SHP77 treated with DMSO at 0.1 percent for 48 hours (cell line): Measurements from ENCODE around the gene CNPY1.

Experiments
- DNase-seq: peaks from one replicate; lab custom pipeline; 2025; lab: John Stamatoyannopoulos, UW

Gene CNPY1

DNA sequence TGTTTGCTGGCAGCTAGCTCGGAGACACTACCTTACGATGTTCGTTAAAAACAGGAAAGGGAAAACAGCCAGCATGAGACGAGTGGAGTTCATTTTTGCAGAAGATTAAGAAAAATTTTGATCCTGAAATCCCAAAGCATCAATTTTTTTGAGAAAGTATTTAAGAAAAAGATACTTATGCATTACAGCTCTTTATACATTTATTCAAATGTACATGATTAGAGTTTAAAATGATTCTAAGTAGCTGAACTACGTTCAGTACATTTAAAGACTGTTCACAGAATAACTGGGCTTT lies 34.7 kb downstream of the CNPY1 start:
- no peak for DNase-seq

DNA sequence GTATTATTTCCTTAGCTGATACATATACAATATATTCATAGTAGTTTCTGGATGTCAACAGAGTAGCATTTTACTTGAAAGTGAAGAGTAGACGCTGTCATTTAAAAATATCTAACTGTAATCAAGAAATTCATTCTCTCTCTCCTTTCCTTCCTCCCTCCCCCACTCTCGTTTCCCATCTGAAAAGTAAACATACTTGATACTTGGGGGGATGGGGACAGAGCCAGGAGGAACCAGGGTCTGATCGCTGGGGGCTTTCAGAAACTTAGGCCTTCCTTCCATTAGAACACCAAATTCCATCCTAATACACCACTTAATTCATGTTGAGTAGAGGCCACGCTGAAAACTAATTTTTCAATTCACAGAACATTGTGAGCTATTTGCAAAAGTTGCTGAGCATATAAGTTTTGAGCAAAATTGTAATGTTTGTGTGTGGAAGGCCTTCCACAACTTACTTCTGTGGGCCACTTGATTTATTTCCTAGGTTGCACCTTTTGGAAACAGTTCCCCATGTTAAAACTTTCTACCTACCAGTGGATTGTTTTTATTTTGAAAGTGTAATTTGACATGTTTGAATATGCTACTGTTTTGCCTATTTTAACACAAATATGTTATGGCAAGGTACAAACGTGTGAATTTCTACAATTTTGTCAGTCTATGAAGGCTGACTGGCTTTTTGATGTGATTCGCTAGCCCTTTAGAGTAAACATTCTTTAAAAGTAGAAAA lies 35.2 kb downstream of the CNPY1 start:
- DNase-seq, result no peak

DNA sequence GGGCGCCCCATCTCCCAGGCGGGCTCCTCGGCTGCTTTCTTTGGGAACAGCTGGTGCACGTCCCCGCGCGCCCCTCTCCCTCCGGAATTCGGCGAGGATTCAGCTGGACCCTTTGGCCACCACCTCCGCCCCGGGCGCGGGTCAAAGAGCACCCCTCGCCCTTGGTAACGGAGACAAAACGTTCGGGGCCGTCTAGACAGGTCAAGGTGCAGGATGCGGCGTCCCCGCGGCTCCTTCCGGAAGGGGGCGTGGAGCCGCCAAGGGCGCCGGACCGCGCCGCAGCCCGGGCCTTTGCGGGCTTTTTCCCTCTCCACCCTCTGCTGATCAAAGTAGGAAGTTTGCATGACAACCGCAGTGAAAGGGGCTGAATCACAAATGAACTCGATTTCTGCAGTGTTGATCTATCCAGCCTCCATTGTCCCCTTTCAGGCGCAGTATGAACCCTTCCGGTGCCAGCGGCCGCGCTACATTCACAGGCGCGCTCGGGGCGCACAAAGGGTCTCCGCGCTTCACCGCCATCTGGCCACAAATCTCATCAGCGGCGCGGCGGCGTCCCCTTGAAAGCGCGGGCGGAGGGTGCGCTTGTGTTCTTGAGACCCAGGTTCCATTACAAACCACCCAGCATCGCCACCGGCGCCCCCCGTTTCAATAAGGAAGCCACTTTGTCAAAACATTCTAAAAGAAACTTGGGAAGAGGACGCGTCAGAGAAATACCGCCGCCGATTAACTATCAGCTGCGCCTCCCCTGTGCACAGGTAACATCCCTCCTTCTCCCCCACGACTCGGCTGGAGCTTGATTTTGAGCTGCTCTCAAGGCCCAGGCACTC lies 36.4 kb downstream of the CNPY1 start:
- DNase-seq, result no peak

- no peak for DNase-seq
Observed at GRCh38 chr7:155509359-155509724, 37.0 kb downstream of the CNPY1 start.

GRCh38 chr7:155508376-155509358 lies 37.7 kb downstream of the CNPY1 start:
- DNase-seq, result no peak

- DNase-seq, result no peak
Observed at GRCh38 chr7:155507576-155507975, 38.8 kb downstream of the CNPY1 start.

DNA sequence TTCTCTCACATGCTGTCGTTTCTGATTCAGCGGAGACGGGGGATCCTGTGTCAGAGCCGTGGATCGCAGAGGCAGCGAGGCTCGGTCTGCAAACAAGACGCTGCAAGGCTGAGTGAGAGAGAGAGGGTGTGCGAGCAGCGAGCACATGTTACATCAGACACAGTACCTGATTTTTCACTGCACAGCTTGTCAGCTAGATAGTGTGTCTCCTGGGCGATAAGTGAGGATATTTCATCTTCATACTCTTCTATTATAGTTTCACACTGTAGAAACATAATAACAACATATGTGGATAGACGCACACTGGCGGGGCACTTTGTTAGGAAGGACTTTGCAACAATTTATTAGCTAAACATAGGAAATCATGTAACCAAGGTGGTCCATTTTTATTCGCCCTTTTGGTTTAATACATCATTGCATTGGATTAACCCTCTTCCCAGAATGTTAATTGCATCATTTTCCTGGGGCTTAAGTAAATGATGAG lies 39.5 kb downstream of the CNPY1 start:
- DNase-seq, result no peak

- no peak for DNase-seq
Observed at GRCh38 chr7:155505422-155505793, 41.0 kb downstream of the CNPY1 start.

DNA sequence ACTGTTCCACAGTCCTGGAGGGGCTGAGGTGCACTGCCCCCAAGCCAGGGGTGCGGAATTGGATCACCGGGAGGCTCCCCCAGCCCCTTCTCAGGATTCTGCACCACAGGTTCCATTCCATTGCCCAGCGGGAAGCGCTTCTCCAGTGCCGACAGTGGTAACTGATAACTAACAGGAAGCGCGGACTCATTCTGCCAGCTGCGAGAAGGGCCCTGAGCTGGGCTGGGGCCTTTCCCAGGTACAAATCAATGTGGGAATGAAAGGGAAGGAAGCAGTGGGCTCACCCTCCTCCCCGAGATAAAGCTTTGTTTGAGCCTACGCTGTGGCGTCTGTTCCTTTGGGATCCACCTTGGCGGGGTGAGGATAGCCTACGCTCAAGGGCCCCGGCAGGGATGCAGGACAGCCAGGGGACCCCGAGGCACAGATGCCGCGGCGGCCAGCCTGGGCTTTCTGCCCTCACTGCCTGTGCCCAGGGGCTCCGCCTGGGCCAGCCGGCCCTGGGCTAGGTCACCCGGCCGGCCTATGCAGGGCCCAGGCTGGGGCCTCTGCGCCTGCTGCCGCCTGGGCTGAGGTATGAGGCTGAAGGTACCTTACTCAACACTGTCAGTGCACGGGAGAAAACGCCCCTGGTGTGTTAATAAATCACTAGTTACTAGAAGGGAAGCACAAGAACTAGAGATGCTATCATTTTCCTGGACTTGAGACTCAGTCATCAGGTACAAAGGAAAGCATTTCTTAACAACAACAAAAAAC lies 49.0 kb downstream of the CNPY1 start:
- DNase-seq, result no peak

GRCh38 chr7:155496267-155497005 lies 49.9 kb downstream of the CNPY1 start:
- no peak for DNase-seq

DNA sequence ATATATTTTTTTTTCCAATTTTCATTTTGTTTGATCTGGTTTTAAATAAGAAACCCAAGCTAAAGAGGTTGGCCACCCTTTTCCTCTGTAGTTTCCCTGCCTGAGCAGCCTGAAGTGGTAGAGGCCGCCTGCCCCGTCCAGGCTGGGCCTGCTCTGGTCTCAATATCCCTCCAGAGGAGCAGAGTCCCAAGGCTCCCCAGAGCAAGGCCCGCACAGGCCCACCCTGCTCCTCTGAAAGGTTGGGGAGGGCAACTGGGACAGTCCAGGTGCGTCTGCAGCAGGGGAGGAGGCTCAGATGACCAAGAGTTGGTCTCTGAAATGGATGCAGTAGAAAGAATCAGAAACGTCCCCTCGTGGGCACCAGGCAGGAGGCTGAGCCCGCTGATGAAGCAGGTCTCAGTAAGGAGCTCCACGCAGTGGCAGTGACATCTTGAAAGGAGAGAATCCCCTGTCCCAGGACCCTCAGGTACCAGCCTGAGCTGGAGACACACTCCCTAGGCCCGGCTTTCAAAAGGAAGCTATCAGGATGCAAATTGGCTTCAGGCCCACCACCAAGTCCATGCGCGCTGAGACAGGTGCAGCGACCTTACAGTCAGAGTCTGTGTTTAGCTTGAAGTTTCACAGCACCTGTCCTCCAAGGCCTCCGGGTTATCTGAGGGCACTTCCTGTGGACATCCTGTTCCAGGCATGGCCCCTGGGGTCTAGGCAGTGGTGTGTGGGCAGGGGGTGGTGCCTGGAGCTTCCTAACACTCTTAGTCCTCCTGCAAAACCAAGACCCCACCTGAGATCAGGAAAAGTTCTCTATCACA lies 50.7 kb downstream of the CNPY1 start:
- DNase-seq, result no peak

DNA sequence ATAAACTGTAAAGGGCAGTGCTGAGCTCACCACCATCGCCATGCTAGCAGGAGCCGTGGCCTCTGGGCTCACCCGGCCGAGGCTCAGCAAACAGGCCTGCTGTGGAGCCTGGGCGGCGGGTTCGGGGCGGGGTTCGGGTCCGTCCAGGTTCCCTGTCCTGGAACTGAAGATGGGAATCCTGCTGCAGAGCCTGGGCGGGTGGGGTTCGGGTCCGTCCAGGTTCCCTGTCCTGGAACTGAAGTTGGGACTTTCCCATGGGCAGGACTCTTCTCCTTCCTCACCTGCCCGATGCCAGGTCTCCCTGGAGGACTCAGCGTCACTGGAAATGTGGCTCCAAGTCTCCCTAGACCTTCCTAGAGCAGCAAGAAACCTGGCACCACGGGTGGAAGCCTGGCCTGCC lies 51.8 kb downstream of the CNPY1 start:
- DNase-seq, result no peak

DNA sequence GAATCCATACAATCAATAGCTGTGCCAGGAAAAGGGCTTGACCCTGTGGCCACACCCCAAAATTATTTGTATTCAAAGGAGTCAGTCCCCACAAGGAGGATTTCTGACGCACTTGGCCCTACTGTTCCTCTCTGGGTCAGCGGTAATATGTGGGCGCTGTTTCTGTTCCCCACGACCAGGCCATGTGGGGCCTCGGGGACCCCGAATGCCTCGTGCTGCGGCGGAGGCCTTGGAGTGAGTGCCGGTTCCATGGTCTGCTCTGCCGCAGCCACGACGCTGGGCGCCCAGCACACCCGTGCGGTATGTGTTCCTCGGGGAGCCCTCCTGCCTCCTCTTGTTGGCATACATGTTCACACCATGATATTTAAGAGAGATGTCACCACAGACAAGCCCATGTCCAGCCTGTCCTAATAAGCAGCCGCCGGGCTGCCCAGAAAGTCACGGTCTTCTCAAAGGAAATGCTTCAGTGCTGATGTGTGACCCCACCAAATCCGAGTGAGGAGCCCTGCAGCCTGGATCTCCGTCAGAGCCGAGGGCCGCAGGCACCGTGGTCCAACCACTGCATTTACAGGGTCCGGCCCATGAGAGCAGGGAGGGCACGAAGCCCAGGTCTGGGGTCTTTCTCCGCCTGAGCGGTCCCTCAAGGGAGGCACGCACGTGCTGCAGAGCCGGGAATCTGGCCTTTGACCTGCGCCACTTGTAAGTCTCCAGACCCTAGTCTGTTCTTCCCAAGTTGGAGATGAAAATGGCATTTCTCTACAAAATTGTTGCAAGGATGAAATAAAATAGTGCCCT lies 52.4 kb downstream of the CNPY1 start:
- DNase-seq, result no peak

DNA sequence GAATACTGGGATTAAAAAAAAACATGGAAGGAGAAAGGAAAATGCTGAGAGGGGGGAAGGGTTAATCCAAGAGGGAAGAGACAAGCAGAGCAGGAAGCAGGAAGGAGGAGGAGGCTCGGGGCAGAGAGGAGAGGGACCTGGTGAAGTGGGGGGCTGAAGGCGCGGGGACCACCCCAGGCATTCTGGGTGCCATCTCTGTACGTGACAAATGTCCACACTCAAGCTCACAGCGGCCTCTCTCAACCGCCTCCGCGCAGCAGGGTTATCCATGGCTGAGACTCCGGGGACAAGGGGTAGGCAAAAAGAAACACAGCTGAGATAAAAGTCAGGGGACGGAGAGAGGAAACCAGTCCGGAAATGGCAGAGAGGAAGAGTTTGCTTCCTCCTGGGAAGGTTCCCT lies 54.5 kb downstream of the CNPY1 start:
- DNase-seq, result no peak

- DNase-seq, result no peak
Observed at GRCh38 chr7:155490697-155491628, 55.4 kb downstream of the CNPY1 start.

- DNase-seq, result no peak
Observed at GRCh38 chr7:155489862-155490696, 56.3 kb downstream of the CNPY1 start.

DNA sequence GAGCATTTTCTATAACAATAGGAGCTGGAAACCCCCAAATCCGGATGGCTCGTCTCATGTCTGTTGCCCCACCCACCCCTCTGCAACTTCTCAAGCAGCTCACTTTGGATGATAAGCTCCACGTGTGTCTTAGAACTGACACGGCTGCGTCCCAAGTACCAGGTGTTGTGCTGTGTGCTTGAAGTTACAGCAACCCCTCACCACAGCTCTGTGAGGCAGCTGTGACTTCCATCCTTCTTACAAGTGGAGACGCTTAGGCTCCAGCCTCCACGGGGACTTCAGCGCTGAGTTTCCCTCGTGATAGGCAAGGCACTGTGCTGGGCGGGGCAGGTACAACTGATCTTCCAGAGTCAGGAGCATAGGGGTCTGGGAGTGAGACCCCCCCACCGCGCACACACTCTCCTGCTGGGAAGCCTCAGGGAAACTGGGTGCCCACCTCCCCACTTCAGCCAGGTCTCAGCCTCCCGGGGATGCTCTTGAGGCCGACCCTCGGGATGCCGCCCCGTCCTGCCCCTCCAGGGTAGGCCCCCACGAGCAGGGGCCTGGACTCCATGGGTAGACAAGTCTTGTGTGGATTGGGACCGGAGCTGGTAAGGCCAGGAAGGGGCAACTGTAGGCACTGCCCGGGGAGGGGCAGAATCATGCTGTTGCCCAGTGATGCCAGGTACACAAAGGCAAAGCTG lies 57.1 kb downstream of the CNPY1 start:
- no peak for DNase-seq
